Endothelial cell of umbilical vein (primary cell): Measurements from ENCODE around the gene RAB44. TPM values are rescaled to one million over a fixed set of nuclear protein-coding genes. Genes with fewer than 3 reads are reported as not detected.

ENCODE experiments used
- BruUV-seq: library from RNA; stranded (reverse); fragments of 400-500 nt; replicated peaks from 2 replicates; lab custom pipeline; 2021; lab: Mats Ljungman, UMichigan
- CTCF ChIA-PET: fragments of 300-600, 350-600 bp; sonication (Branson Sonifier 250); formaldehyde crosslinking; loops from one replicate; lab custom pipeline; 2021; ENCODE audit warnings: antibody characterized with exemption, inconsistent platforms; lab: Charles Lee
- POLR2A ChIA-PET: fragments of 300-600, 350-600 bp; sonication (Branson Sonifier 250); formaldehyde crosslinking; loops from one replicate; lab custom pipeline; 2021; ENCODE audit warnings: antibody characterized with exemption, inconsistent platforms; lab: Charles Lee
- DNase-seq: peaks from one replicate; pipeline ENCODE4 v3.0.0-alpha.2; 2011; ENCODE audit warnings: low read depth, low spot score
- FAIRE-seq: peaks from 2 replicates; lab custom pipeline; 2011; peaks lifted over from hg19 to GRCh38; lab: Jason Lieb, UNC
- H2AFZ ChIP-seq: 2 replicates; pipeline ENCODE4 v1.6.0; 2012; ENCODE audit warnings: low read depth, low read length, control low read depth, inconsistent platforms
- H3K27ac ChIP-seq: 2 replicates; pipeline ENCODE4 v1.5.1; 2011; ENCODE audit warnings: low read depth, mild to moderate bottlenecking, control low read depth, low read length, moderate library complexity; ENCODE audit not compliant: insufficient read depth
- H3K27me3 ChIP-seq, 2 experiments: 2 replicates each; pipeline versions ENCODE4 v1.6.0 to v1.6.1; 2011; ENCODE audit warnings: low read length in 2 of 2, mixed read lengths in 1 of 2; ENCODE audit not compliant: control insufficient read depth in 2 of 2, insufficient read depth in 2 of 2
- H3K36me3 ChIP-seq, 2 experiments: 2 replicates in 1 of 2; 3 replicates in 1 of 2; pipeline ENCODE4 v1.5.1; 2011; ENCODE audit warnings: low read length in 2 of 2, mild to moderate bottlenecking in 1 of 2, moderate library complexity in 1 of 2; ENCODE audit not compliant: control insufficient read depth in 2 of 2, insufficient read depth in 2 of 2; ENCODE audit errors: extremely low read depth in 1 of 2
- H3K4me1 ChIP-seq: 3 replicates; pipeline ENCODE4 v1.5.1; 2011; ENCODE audit warnings: mild to moderate bottlenecking, low read length; ENCODE audit not compliant: control insufficient read depth, insufficient read depth; ENCODE audit errors: extremely low read depth
- H3K4me2 ChIP-seq: 2 replicates; pipeline ENCODE4 v1.6.1; 2011; ENCODE audit warnings: low read length, control low read depth, mixed read lengths; ENCODE audit not compliant: insufficient read depth
- H3K4me3 ChIP-seq, 3 experiments: fragments of 200-600 bp in 1 of 3; sonication (generic), shearing (Covaris generic) in 1 of 3; replicated peaks in 1 of 3; 2 replicates each; pipeline ENCODE4 v1.5.1; 2011 to 2016; ENCODE audit warnings: control low read depth in 3 of 3, low read length in 3 of 3, mild to moderate bottlenecking in 2 of 3, inconsistent platforms in 1 of 3, low read depth in 1 of 3, moderate library complexity in 1 of 3; ENCODE audit not compliant: insufficient read depth in 1 of 3
- H3K79me2 ChIP-seq: 2 replicates; pipeline ENCODE4 v1.6.0; 2012; ENCODE audit warnings: low read length, inconsistent platforms; ENCODE audit not compliant: control insufficient read depth, insufficient read depth
- H3K9ac ChIP-seq: replicated peaks from 2 replicates; pipeline ENCODE3; 2011; ENCODE audit warnings: low read length, control low read depth; ENCODE audit not compliant: insufficient read depth; ENCODE audit errors: extremely low read depth
- H3K9me1 ChIP-seq: replicated peaks from 3 replicates; pipeline ENCODE4 v1.6.0; 2011; ENCODE audit warnings: mild to moderate bottlenecking, low read length; ENCODE audit not compliant: control insufficient read depth, insufficient read depth; ENCODE audit errors: extremely low read depth
- H3K9me3 ChIP-seq: replicated peaks from 2 replicates; pipeline ENCODE4 v1.5.1; 2012; ENCODE audit warnings: low read length, inconsistent platforms; ENCODE audit not compliant: control insufficient read depth, insufficient read depth
- H4K20me1 ChIP-seq: replicated peaks from 2 replicates; pipeline ENCODE3; 2011; ENCODE audit warnings: mild to moderate bottlenecking, low read length; ENCODE audit not compliant: control insufficient read depth, insufficient read depth; ENCODE audit errors: extremely low read depth
- EZH2 ChIP-seq: IDR thresholded peaks from 2 replicates; pipeline ENCODE4 v1.6.1; 2012; ENCODE audit warnings: borderline replicate concordance, low read depth, mild to moderate bottlenecking, moderate library complexity, low read length, inconsistent platforms; ENCODE audit not compliant: severe bottlenecking
- FOS ChIP-seq: IDR thresholded peaks from 2 replicates; pipeline ENCODE4 v1.6.1; 2011; ENCODE audit warnings: mild to moderate bottlenecking, low read length, moderate library complexity, borderline replicate concordance; ENCODE audit not compliant: insufficient read depth
- GATA2 ChIP-seq: IDR thresholded peaks from 2 replicates; pipeline ENCODE4 v1.7.0; 2011; ENCODE audit warnings: low read depth, mild to moderate bottlenecking, moderate library complexity, mixed read lengths, low read length; ENCODE audit not compliant: insufficient read length, insufficient read depth
- JUN ChIP-seq: IDR thresholded peaks from 2 replicates; pipeline ENCODE4 v1.6.1; 2011; ENCODE audit warnings: borderline replicate concordance, low read depth; ENCODE audit not compliant: insufficient read length, insufficient read depth
- MYC ChIP-seq: IDR thresholded peaks from one replicate; pipeline ENCODE4 v1.6.1; 2011; ENCODE audit warnings: mild to moderate bottlenecking, low read depth, low read length
- POLR2A ChIP-seq: IDR thresholded peaks from 2 replicates; pipeline ENCODE4 v1.6.1; 2012; ENCODE audit warnings: low read depth, mild to moderate bottlenecking, control low read depth, low read length
- POLR2AphosphoS5 ChIP-seq: IDR thresholded peaks from 2 replicates; pipeline ENCODE4 v1.6.1; 2012; ENCODE audit warnings: low read depth, mild to moderate bottlenecking, control low read depth, low read length, moderate library complexity; ENCODE audit not compliant: insufficient read depth
- dilution Hi-C: fragments of 300-500 bp; cut with MboI; formaldehyde crosslinking; loops from one replicate; pipeline ENCODE4 v1.15.0; 2019; ENCODE audit warnings: low sequenced_read_pairs; ENCODE audit not compliant: extremely low pct_ligation_motif_present
- intact Hi-C: fragments of 100-400 bp; cut with micrococcal nuclease; formaldehyde crosslinking; loops from one replicate; pipeline ENCODE4 v1.10.0; 2022
- polyA plus RNA-seq, 4 experiments: library from polyadenylated mRNA; depleted of rRNA in 3 of 4; stranded (reverse) in 3 of 4; unstranded in 1 of 4; fragments of >200 nt; gene quantifications; 2 replicates each; pipeline versions ENCODE4 v1.2.1 to v1.2.3, GENCODE V29; 2011 to 2012; ENCODE audit warnings: missing spikeins in 1 of 4
- total RNA-seq: library from RNA; stranded (reverse); gene quantifications from 2 replicates; pipeline ENCODE4 v1.2.3, GENCODE V29; 2021
- TF ChIP-seq, protein P1 (sequence below): IDR thresholded peaks from 2 replicates; pipeline ENCODE4 v1.6.1; 2011; ENCODE audit not compliant: insufficient read depth, insufficient read length
- TF ChIP-seq, protein P2 (sequence below), 2 donors: IDR thresholded peaks; 1 replicate in 1 of 2; 2 replicates in 1 of 2; pipeline ENCODE4 v1.5.1; 2011; ENCODE audit warnings: low read length in 2 of 2, mild to moderate bottlenecking in 2 of 2, moderate library complexity in 2 of 2, control low read depth in 1 of 2, inconsistent platforms in 1 of 2, low read depth in 1 of 2; ENCODE audit not compliant: insufficient read depth in 1 of 2; ENCODE audit errors: extremely low read depth in 1 of 2

The RAB44 gene
- total and polyA plus RNA-seq, 2 donors (not counting 3 experiments of a cell fraction or from before 2014, with no cell fraction given): 0.03 to 0.11 TPM

DNA sequence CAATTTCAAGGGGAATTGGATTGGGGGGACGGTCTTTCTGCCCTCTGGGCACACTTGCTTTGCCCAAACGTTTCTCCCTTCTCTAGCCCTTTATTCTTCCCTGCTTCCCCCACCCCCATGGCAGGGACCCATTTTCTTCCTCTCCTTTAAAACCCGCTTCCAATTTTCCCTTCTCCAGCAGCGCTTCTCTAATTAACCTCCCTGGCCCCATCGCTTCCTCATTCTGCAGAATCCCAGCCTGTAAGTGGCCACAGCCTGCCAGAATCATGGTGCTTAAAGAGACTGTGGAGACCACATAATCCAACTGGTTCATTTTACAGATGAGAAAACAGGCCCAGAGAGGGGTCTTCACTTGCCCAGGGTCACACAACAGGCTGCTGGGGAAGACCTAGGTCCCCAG lies 80.2 kb downstream of the RAB44 start:
- TF ChIP-seq GATA2: no peak
- no peak for TF ChIP-seq FOS
- TF ChIP-seq MYC: no peak
- TF ChIP-seq POLR2A: no peak
- TF ChIP-seq, protein P1, sequence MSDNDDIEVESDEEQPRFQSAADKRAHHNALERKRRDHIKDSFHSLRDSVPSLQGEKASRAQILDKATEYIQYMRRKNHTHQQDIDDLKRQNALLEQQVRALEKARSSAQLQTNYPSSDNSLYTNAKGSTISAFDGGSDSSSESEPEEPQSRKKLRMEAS: no peak
- TF ChIP-seq, protein P2, sequence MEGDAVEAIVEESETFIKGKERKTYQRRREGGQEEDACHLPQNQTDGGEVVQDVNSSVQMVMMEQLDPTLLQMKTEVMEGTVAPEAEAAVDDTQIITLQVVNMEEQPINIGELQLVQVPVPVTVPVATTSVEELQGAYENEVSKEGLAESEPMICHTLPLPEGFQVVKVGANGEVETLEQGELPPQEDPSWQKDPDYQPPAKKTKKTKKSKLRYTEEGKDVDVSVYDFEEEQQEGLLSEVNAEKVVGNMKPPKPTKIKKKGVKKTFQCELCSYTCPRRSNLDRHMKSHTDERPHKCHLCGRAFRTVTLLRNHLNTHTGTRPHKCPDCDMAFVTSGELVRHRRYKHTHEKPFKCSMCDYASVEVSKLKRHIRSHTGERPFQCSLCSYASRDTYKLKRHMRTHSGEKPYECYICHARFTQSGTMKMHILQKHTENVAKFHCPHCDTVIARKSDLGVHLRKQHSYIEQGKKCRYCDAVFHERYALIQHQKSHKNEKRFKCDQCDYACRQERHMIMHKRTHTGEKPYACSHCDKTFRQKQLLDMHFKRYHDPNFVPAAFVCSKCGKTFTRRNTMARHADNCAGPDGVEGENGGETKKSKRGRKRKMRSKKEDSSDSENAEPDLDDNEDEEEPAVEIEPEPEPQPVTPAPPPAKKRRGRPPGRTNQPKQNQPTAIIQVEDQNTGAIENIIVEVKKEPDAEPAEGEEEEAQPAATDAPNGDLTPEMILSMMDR (IDR thresholded peaks at IDR 0.05; ENCODE audit: extremely low read depth in 1 of 2, insufficient read depth in 1 of 2, low read depth in 1 of 2, low read length in 2 of 2): no peak
- no peak for TF ChIP-seq JUN
- TF ChIP-seq EZH2: no peak
- no peak for TF ChIP-seq POLR2AphosphoS5
- ChIA-PET CTCF (interaction anchor here (1.6 to 26.6 kb wide), 2 partner anchors 72 to 240 kb away, joined by 4 to 552 read pairs; no protein-coding TSS in a partner anchor), POLR2A (no interaction called here)
- H3K9ac ChIP-seq: no peak overlapping the region
- H3K27me3 ChIP-seq: no peaks in the 10 kb centered on the region
- intact Hi-C loops (no loop called here), dilution Hi-C loops (no loop called here)
- peaks cover 0 to 8% of the 10 kb centered on the region in 2 experiments for H3K36me3 ChIP-seq
- H3K9me3 ChIP-seq: no peaks in the 10 kb centered on the region
- H3K4me3 ChIP-seq: no peak overlapping the region
- DNase-seq: no peak
- H3K9me1 ChIP-seq: no peaks in the 10 kb centered on the region
- H3K4me1 ChIP-seq: no peaks in the 10 kb centered on the region
- FAIRE-seq: no peak
- H3K27ac ChIP-seq: no peak overlapping the region
- H3K79me2 ChIP-seq: no peaks in the 10 kb centered on the region
- BruUV-seq: no TSS peak
- H4K20me1 ChIP-seq: no peaks in the 10 kb centered on the region
- H2AFZ ChIP-seq: no peak overlapping the region
- no peak overlapping the region for H3K4me2 ChIP-seq
